ENCODE data around the gene WFIKKN1. TPM values are rescaled to one million over a fixed set of nuclear protein-coding genes. Genes with fewer than 3 reads are reported as not detected.

Gene WFIKKN1
- total RNA-seq, 2 donors from 2014 or later = 7.7 to 11.6 TPM

DNA sequence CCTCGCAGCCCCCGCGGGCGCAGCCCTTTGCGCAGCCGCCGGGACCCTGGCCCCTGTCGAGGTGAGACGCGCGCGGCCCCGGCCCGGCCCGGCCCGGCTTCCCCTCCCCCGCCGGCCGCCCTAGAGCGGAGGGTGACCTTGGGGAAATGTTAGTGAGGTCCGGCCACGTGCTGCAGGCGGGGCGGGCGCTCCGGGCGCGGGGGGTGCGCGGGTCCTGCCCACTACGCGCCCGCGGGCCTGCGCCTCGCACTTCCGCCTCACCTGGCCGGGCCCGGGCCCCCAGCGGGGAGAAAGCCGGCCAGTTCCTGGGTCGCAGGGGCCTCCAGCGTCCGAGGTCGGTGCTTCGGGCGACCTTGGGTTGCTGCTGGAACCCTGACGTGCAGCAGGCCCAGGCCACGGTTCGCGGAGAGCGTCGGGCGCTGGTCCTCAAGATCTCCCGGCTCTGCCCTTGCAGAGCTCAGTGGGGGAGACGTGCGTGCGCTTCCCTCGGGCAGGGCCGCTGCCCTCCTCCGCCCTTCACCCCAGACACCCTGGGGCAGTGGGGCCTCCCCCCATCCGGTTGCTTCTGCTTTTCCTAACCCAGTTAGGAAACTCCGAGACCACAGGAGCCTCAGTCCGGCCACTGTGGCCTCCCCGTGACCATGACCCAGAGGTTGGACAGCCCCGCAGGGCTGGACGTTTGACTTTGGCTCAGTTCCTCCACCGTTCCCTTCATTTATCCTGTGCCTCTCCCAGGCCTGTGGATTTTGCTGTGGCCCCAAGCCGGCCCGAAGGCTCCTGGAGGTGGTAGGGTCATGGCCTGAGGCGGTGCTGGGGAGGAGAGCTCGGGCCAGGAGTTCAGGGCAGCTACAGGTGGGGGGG lies 11.6 kb downstream of the WFIKKN1 start:
- Histone ChIP-seq H3K27ac (ENCODE audit: low read depth, low read length) (no peak overlapping the region), H3K4me1 (ENCODE audit: control insufficient read depth, insufficient read depth, low read length) (no peaks in the 10 kb centered on the region), H3K36me3 (ENCODE audit: control insufficient read depth, insufficient read depth, low read length) (no peaks in the 10 kb centered on the region), H3K27me3 (ENCODE audit: control insufficient read depth, insufficient read depth, low read length, poor library complexity, severe bottlenecking) (no peaks in the 10 kb centered on the region), H3K9ac (ENCODE audit: extremely low read depth, low read length, poor library complexity, severe bottlenecking) (peak overlapping the region; percentile 18), H3K4me3 (ENCODE audit: low read length) (peak overlapping the region; percentile 77), H3K9me3 (ENCODE audit: control insufficient read depth, low read length) (no peaks in the 10 kb centered on the region)
- peak overlapping the region; percentile 57 for H3K4me3 Mint-ChIP-seq
- H3K4me1 Mint-ChIP-seq = no peaks in the 10 kb centered on the region
- 13% methylated on average over 33 to 72 of the region's 72 CpGs for WGBS, 2 experiments (ENCODE audit: insufficient coverage in 1 of 2, insufficient read length in 1 of 2)
- TF ChIP-seq, protein P1, sequence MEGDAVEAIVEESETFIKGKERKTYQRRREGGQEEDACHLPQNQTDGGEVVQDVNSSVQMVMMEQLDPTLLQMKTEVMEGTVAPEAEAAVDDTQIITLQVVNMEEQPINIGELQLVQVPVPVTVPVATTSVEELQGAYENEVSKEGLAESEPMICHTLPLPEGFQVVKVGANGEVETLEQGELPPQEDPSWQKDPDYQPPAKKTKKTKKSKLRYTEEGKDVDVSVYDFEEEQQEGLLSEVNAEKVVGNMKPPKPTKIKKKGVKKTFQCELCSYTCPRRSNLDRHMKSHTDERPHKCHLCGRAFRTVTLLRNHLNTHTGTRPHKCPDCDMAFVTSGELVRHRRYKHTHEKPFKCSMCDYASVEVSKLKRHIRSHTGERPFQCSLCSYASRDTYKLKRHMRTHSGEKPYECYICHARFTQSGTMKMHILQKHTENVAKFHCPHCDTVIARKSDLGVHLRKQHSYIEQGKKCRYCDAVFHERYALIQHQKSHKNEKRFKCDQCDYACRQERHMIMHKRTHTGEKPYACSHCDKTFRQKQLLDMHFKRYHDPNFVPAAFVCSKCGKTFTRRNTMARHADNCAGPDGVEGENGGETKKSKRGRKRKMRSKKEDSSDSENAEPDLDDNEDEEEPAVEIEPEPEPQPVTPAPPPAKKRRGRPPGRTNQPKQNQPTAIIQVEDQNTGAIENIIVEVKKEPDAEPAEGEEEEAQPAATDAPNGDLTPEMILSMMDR (conservative IDR thresholded peaks at IDR 0.05) = no peak
- peak; percentile 79 for DNase-seq
- no peaks in the 10 kb centered on the region for H3K27me3 Mint-ChIP-seq (ENCODE audit: insufficient read depth)
- H3K9me3 Mint-ChIP-seq = no peaks in the 10 kb centered on the region
- H3K36me3 Mint-ChIP-seq (ENCODE audit: low read depth) = no peaks in the 10 kb centered on the region
- no peak overlapping the region for H3K27ac Mint-ChIP-seq

DNA sequence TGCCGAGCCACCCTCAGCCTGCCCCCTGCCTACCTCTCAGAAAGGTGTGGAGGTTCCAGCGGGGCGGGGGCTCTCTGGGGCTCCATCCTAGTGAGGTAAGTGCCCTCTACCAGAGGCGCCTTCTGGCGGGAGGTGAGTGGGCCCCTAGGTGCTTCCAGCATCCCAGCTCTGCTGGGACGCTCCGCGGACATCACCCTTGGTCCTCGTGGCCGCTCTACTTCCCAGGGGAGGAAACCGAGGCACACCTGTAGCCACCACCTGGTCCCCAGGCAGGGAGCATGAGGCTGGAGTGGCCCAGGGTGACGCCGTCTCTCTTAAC lies 12.2 kb downstream of the WFIKKN1 start:
- Histone ChIP-seq H3K9me3 (ENCODE audit: control insufficient read depth, low read length) (no peaks in the 10 kb centered on the region), H3K9ac (ENCODE audit: extremely low read depth, low read length, poor library complexity, severe bottlenecking) (no peak overlapping the region), H3K4me3 (ENCODE audit: low read length) (peak overlapping the region; percentile 77), H3K36me3 (ENCODE audit: control insufficient read depth, insufficient read depth, low read length) (no peaks in the 10 kb centered on the region), H3K27ac (ENCODE audit: low read depth, low read length) (no peak overlapping the region), H3K27me3 (ENCODE audit: control insufficient read depth, insufficient read depth, low read length, poor library complexity, severe bottlenecking) (no peaks in the 10 kb centered on the region), H3K4me1 (ENCODE audit: control insufficient read depth, insufficient read depth, low read length) (no peaks in the 10 kb centered on the region)
- no peaks in the 10 kb centered on the region for H3K36me3 Mint-ChIP-seq (ENCODE audit: low read depth)
- 91 to 92% methylated on average over 5 to 13 of the region's 13 CpGs for WGBS, 2 experiments (ENCODE audit: insufficient coverage in 1 of 2, insufficient read length in 1 of 2)
- no peak overlapping the region for H3K27ac Mint-ChIP-seq
- TF ChIP-seq, protein P1 (conservative IDR thresholded peaks at IDR 0.05) = no peak
- H3K4me3 Mint-ChIP-seq = peak overlapping the region; percentile 57
- no peak for DNase-seq
- H3K9me3 Mint-ChIP-seq = no peaks in the 10 kb centered on the region
- H3K27me3 Mint-ChIP-seq (ENCODE audit: insufficient read depth) = no peaks in the 10 kb centered on the region
- no peaks in the 10 kb centered on the region for H3K4me1 Mint-ChIP-seq

DNA sequence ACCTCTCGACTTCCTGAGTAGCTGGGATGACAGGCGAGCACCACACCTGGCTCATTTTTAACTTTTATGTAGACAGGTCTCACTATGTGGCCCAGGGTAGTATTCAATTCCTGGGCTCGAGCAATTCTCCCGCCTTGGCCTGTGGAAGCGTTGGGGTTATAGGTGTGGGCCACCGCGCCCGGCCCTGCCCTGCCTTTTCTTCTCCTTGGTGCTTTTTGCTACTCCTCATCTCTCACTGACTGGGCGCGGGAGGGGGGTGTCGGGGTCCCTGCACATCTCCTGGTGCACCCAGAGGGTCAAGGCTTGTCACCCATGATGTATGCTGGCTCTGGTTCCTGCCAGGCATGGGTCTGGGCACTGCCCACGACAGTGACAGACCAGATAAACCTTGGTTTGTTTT lies 13.8 kb downstream of the WFIKKN1 start:
- 97% methylated on average over 12 of the region's 12 CpGs for WGBS, 2 experiments (ENCODE audit: insufficient coverage in 1 of 2, insufficient read length in 1 of 2)
- Mint-ChIP-seq H3K27ac (no peak overlapping the region), H3K9me3 (no peaks in the 10 kb centered on the region), H3K36me3 (ENCODE audit: low read depth) (no peaks in the 10 kb centered on the region), H3K4me3 (no peak overlapping the region), H3K4me1 (no peaks in the 10 kb centered on the region), H3K27me3 (ENCODE audit: insufficient read depth) (no peaks in the 10 kb centered on the region)
- Histone ChIP-seq H3K27me3 (ENCODE audit: control insufficient read depth, insufficient read depth, low read length, poor library complexity, severe bottlenecking) (no peaks in the 10 kb centered on the region), H3K36me3 (ENCODE audit: control insufficient read depth, insufficient read depth, low read length) (no peaks in the 10 kb centered on the region), H3K9ac (ENCODE audit: extremely low read depth, low read length, poor library complexity, severe bottlenecking) (no peak overlapping the region), H3K9me3 (ENCODE audit: control insufficient read depth, low read length) (no peaks in the 10 kb centered on the region), H3K27ac (ENCODE audit: low read depth, low read length) (no peak overlapping the region), H3K4me1 (ENCODE audit: control insufficient read depth, insufficient read depth, low read length) (no peaks in the 10 kb centered on the region), H3K4me3 (ENCODE audit: low read length) (no peak overlapping the region)
- TF ChIP-seq, protein P1 (conservative IDR thresholded peaks at IDR 0.05) = no peak
- no peak for DNase-seq
